Common myeloid progenitor, CD34-positive (primary cell): ENCODE results near the gene MEG3.

ENCODE experiments used
- CTCF ChIA-PET: fragments of 350-600 bp; sonication (Branson Sonifier 250); formaldehyde crosslinking; loops from one replicate; lab custom pipeline; 2021; ENCODE audit warnings: antibody characterized with exemption; lab: Charles Lee
- POLR2A ChIA-PET: fragments of 350-600 bp; sonication (Branson Sonifier 250); formaldehyde crosslinking; loops from one replicate; lab custom pipeline; 2021; ENCODE audit warnings: antibody characterized with exemption; lab: Charles Lee
- DNase-seq, 3 donors: peaks; one replicate each; pipeline versions ENCODE4 v3.0.0 to v3.0.0-alpha.2; 2013
- H3K27ac ChIP-seq, 2 experiments: 1 replicate in 1 of 2; 2 replicates in 1 of 2; pipeline ENCODE4 v1.7.0; 2013; ENCODE audit warnings: inconsistent platforms in 2 of 2, low read length in 2 of 2, mild to moderate bottlenecking in 2 of 2, low read depth in 1 of 2, moderate library complexity in 1 of 2; ENCODE audit not compliant: severe bottlenecking in 2 of 2, insufficient read depth in 1 of 2, poor library complexity in 1 of 2
- H3K27me3 ChIP-seq, 5 experiments: replicated peaks in 2 of 5; 1 replicate in 3 of 5; 2 replicates in 2 of 5; pipeline versions ENCODE4 v1.6.1 to v1.7.0; 2013; ENCODE audit warnings: low read length in 4 of 5, mild to moderate bottlenecking in 2 of 5, moderate library complexity in 2 of 5, inconsistent platforms in 1 of 5; ENCODE audit not compliant: insufficient read depth in 5 of 5, control insufficient read depth in 4 of 5
- H3K36me3 ChIP-seq, 4 experiments: 1 replicate in 2 of 4; 2 replicates in 2 of 4; pipeline versions ENCODE4 v1.6.1 to v1.7.0; 2013; ENCODE audit warnings: low read length in 3 of 4, control low read depth in 1 of 4, mild to moderate bottlenecking in 1 of 4; ENCODE audit not compliant: control insufficient read depth in 4 of 4, insufficient read depth in 4 of 4
- H3K4me1 ChIP-seq, 4 experiments: 1 replicate in 3 of 4; 2 replicates in 1 of 4; pipeline versions ENCODE4 v1.6.1 to v1.7.1; 2013; ENCODE audit warnings: low read length in 3 of 4, mild to moderate bottlenecking in 3 of 4, control low read depth in 1 of 4, inconsistent platforms in 1 of 4, moderate library complexity in 1 of 4; ENCODE audit not compliant: control insufficient read depth in 4 of 4, insufficient read depth in 4 of 4; ENCODE audit errors: control extremely low read depth in 1 of 4
- H3K4me3 ChIP-seq, 7 experiments: 1 replicate in 4 of 7; 2 replicates in 3 of 7; pipeline versions ENCODE4 v1.5.1 to v1.7.0; 2013; ENCODE audit warnings: mild to moderate bottlenecking in 7 of 7, low read length in 6 of 7, moderate library complexity in 6 of 7, inconsistent platforms in 2 of 7, low read depth in 2 of 7, control low read depth in 1 of 7; ENCODE audit not compliant: insufficient read depth in 4 of 7, control insufficient read depth in 1 of 7; ENCODE audit errors: extremely low read depth in 1 of 7
- H3K9me3 ChIP-seq, 5 experiments: 1 replicate in 4 of 5; 2 replicates in 1 of 5; pipeline versions ENCODE4 v1.6.1 to v1.7.1; 2013; ENCODE audit warnings: low read length in 4 of 5, mild to moderate bottlenecking in 2 of 5, inconsistent platforms in 1 of 5, low read depth in 1 of 5, moderate library complexity in 1 of 5; ENCODE audit not compliant: control insufficient read depth in 4 of 5, insufficient read depth in 2 of 5; ENCODE audit errors: control extremely low read depth in 1 of 5
- WGBS: methylation state at CpG from one replicate; pipeline ENCODE4 v1.1.5; 2013; ENCODE audit not compliant: insufficient coverage; 5-methylcytosine and 5-hydroxymethylcytosine counted together

Gene MEG3

GRCh38 chr14:100898935-100899883 lies 73.3 kb downstream of the MEG3 start:
- no peaks in the 10 kb centered on the region for H3K9me3 ChIP-seq
- WGBS, result 53% methylated on average over 19 of the region's 21 CpGs
- H3K4me3 ChIP-seq, result peak overlapping the region in 4 of 7 experiments; percentile 4 to 62 (median 42)
- H3K4me1 ChIP-seq, result peaks cover 0 to 42% (median 26%) of the 10 kb centered on the region in 4 experiments
- H3K27me3 ChIP-seq, result no peaks in the 10 kb centered on the region
- H3K36me3 ChIP-seq, result no peaks in the 10 kb centered on the region
- DNase-seq, result peak; percentile 56 to 90 (median 81)
- POLR2A ChIA-PET, result no interaction called here
- CTCF ChIA-PET, result interaction anchor here (0.7 to 2.3 kb wide), 12 partner anchors 9 to 730 kb away, joined by 3 to 8 read pairs (median 4); no protein-coding TSS in a partner anchor
- peak overlapping the region in 1 of 2 experiments; percentile 71 for H3K27ac ChIP-seq

GRCh38 chr14:100899884-100900771 lies 74.2 kb downstream of the MEG3 start:
- Histone ChIP-seq H3K4me1 (peaks cover 0 to 48% (median 30%) of the 10 kb centered on the region in 4 experiments), H3K4me3 (peak overlapping the region in 3 of 7 experiments; percentile 40 to 62 (median 48)), H3K9me3 (no peaks in the 10 kb centered on the region), H3K27me3 (peaks cover 0 to 4% (median 0%) of the 10 kb centered on the region in 5 experiments), H3K27ac (peak overlapping the region in 1 of 2 experiments; percentile 71), H3K36me3 (no peaks in the 10 kb centered on the region)
- CTCF ChIA-PET, result interaction anchor here (0.9 to 2.3 kb wide), 15 partner anchors 10 to 729 kb away, joined by 3 to 8 read pairs (median 4); no protein-coding TSS in a partner anchor
- POLR2A ChIA-PET, result no interaction called here
- DNase-seq, result peak; percentile 43 to 87 (median 76)
- 0% methylated on average over 8 of the region's 19 CpGs for WGBS

GRCh38 chr14:100900837-100901390 lies 75.0 kb downstream of the MEG3 start:
- Histone ChIP-seq H3K9me3 (no peaks in the 10 kb centered on the region), H3K27ac (no peak overlapping the region), H3K36me3 (no peaks in the 10 kb centered on the region), H3K27me3 (peaks cover 0 to 8% (median 0%) of the 10 kb centered on the region in 5 experiments), H3K4me3 (peak overlapping the region in 2 of 7 experiments; percentile 4 to 40), H3K4me1 (peaks cover 0 to 48% (median 30%) of the 10 kb centered on the region in 4 experiments)
- ChIA-PET POLR2A (interaction anchor here (0.7 kb wide), 1 partner anchor 657 kb away, joined by 3 read pairs; no protein-coding TSS in a partner anchor), CTCF (interaction anchor here (0.9 to 2.3 kb wide), 12 partner anchors 11 to 728 kb away, joined by 3 to 8 read pairs (median 4); no protein-coding TSS in a partner anchor)
- WGBS, result 58% methylated on average over 15 of the region's 15 CpGs
- peak; percentile 43 to 65 (median 54) for DNase-seq

- DNase-seq, result no peak
- Histone ChIP-seq H3K36me3 (no peaks in the 10 kb centered on the region), H3K27me3 (peaks cover 0 to 11% (median 0%) of the 10 kb centered on the region in 5 experiments), H3K4me1 (peaks cover 0 to 47% (median 30%) of the 10 kb centered on the region in 4 experiments), H3K27ac (no peak overlapping the region), H3K9me3 (no peaks in the 10 kb centered on the region), H3K4me3 (no peak overlapping the region)
- ChIA-PET CTCF (interaction anchor here (0.9 to 2.3 kb wide), 8 partner anchors 49 to 727 kb away, joined by 3 to 8 read pairs (median 4); no protein-coding TSS in a partner anchor), POLR2A (interaction anchor here (0.7 kb wide), 1 partner anchor 656 kb away, joined by 3 read pairs; no protein-coding TSS in a partner anchor)
- WGBS, result 97% methylated on average over 12 of the region's 12 CpGs
Measured at GRCh38 chr14:100901391-100902183, 75.7 kb downstream of the MEG3 start.

GRCh38 chr14:100902295-100903133 lies 76.6 kb downstream of the MEG3 start:
- Histone ChIP-seq H3K36me3 (no peaks in the 10 kb centered on the region), H3K4me1 (peaks cover 0 to 46% (median 30%) of the 10 kb centered on the region in 4 experiments), H3K27ac (no peak overlapping the region), H3K9me3 (no peaks in the 10 kb centered on the region), H3K27me3 (peaks cover 0 to 11% (median 0%) of the 10 kb centered on the region in 5 experiments), H3K4me3 (no peak overlapping the region)
- ChIA-PET POLR2A (no interaction called here), CTCF (interaction anchor here (1.2 to 1.7 kb wide), 3 partner anchors 52 to 240 kb away, joined by 3 to 8 read pairs (median 4); no protein-coding TSS in a partner anchor)
- over 99% methylated on average over 14 of the region's 18 CpGs for WGBS
- DNase-seq, result peak in 1 of 3 donors; percentile 5
